Kidney epithelial cell (primary cell): ENCODE data around the gene PRKCA. TPM values are rescaled to one million over a fixed set of nuclear protein-coding genes. Genes with fewer than 3 reads are reported as not detected.

Experiments
- DNase-seq: peaks from one replicate; pipeline ENCODE4 v3.0.0-alpha.2; 2010; ENCODE audit warnings: low read depth
- H3K27me3 ChIP-seq: 2 replicates; pipeline ENCODE4 v1.6.0; 2011; ENCODE audit warnings: low read length; ENCODE audit not compliant: control insufficient read depth, insufficient read depth
- H3K36me3 ChIP-seq: 2 replicates; pipeline ENCODE4 v1.5.1; 2011; ENCODE audit warnings: low read length; ENCODE audit not compliant: control insufficient read depth, insufficient read depth
- H3K4me3 ChIP-seq: 2 replicates; pipeline ENCODE4 v1.5.1; 2011; ENCODE audit warnings: low read depth, mild to moderate bottlenecking, control low read depth, low read length
- total RNA-seq: library from RNA; depleted of rRNA; stranded (reverse); fragments of >200 nt; gene quantifications from 2 replicates; pipeline ENCODE4 v1.2.3, GENCODE V29; 2015
- TF ChIP-seq, protein P1 (sequence below): IDR thresholded peaks from 2 replicates; pipeline ENCODE4 v1.5.1; 2011; ENCODE audit warnings: mild to moderate bottlenecking, moderate library complexity, low read length, control low read depth, inconsistent platforms; ENCODE audit not compliant: insufficient read depth, poor library complexity, severe bottlenecking

PRKCA gene
- total RNA-seq, 1 donor from 2014 or later: 5.7 TPM

DNA sequence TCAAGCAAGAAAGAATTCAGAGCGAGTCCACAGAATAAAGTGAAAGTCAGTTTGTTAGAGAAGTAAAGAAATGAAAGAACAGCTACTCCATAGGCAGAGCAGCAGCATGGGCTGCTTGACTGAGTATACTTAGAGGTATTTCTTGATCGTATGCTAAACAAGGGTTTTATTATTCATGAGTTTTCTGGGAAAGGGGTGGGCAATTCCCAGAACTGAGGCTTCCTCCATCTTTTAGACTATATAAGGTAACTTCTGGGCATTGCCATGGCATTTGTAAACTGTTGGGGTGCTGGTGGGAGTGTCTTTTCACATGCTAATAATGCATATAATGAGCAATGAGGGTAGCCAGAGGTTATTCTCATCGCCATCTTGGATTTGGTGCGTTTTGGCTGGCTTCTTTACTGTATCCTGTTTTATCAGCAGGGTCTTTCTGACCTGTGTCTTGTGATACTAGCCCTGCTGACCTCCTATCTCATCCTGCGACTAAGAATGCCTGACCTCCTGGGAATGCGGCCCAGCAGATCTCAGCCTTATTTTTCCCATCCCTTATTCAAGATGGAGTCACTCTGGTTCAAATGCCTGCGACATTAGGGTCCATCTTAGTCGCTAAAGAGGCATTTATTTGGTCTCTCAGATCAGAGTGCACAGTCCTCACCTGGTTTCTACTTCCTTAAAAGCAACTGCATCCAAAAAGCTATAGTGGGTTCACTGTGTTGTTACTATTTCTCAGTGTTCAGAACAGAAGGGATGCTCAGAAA is 432.0 kb downstream of the PRKCA start:
- Histone ChIP-seq H3K27me3 (no peaks in the 10 kb centered on the region), H3K36me3 (no peaks in the 10 kb centered on the region), H3K4me3 (no peak overlapping the region)
- DNase-seq: no peak
- TF ChIP-seq, protein P1, sequence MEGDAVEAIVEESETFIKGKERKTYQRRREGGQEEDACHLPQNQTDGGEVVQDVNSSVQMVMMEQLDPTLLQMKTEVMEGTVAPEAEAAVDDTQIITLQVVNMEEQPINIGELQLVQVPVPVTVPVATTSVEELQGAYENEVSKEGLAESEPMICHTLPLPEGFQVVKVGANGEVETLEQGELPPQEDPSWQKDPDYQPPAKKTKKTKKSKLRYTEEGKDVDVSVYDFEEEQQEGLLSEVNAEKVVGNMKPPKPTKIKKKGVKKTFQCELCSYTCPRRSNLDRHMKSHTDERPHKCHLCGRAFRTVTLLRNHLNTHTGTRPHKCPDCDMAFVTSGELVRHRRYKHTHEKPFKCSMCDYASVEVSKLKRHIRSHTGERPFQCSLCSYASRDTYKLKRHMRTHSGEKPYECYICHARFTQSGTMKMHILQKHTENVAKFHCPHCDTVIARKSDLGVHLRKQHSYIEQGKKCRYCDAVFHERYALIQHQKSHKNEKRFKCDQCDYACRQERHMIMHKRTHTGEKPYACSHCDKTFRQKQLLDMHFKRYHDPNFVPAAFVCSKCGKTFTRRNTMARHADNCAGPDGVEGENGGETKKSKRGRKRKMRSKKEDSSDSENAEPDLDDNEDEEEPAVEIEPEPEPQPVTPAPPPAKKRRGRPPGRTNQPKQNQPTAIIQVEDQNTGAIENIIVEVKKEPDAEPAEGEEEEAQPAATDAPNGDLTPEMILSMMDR: no peak

DNA sequence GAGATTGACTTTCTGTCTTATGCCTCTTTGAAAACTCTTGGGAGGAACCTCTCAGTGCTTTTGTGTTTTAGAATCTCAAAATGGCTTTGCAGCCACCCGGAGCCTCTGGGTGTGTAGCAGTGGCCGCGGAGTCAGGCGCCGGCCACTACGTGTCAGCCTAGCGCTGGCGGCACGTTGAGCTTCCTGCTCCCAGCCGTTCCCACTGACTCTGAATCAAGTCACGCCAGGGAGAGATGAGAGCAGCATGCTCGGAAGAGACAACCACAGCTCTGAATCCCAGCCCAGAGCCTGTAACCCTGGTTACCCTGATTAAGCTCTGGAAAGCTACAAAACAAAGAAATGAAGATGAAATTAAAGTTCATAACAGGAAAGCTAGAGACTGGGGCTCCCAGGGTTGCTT is 435.1 kb downstream of the PRKCA start:
- TF ChIP-seq, protein P1: no peak
- Histone ChIP-seq H3K4me3 (no peak overlapping the region), H3K27me3 (no peaks in the 10 kb centered on the region), H3K36me3 (no peaks in the 10 kb centered on the region)
- no peak for DNase-seq

DNA sequence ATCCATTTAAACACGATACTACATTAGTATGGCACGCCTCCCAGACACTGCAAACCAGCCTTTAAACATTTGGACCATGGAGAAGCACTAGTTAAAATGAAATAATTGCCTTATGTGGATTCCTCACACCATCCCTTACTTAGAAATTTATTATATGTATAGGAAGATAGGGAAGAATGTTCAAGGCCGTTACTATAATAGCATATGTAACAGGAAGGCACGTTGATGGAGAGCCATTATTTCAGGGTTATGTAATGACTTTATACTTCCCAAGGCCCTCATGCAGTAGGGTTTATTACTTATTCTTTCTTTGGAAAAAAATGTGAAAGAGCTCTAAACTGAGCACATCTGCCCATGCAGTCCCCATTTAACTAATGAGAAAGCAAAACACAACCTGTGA is 435.9 kb downstream of the PRKCA start:
- Histone ChIP-seq H3K36me3 (no peaks in the 10 kb centered on the region), H3K4me3 (no peak overlapping the region), H3K27me3 (no peaks in the 10 kb centered on the region)
- DNase-seq: no peak
- TF ChIP-seq, protein P1: no peak

DNA sequence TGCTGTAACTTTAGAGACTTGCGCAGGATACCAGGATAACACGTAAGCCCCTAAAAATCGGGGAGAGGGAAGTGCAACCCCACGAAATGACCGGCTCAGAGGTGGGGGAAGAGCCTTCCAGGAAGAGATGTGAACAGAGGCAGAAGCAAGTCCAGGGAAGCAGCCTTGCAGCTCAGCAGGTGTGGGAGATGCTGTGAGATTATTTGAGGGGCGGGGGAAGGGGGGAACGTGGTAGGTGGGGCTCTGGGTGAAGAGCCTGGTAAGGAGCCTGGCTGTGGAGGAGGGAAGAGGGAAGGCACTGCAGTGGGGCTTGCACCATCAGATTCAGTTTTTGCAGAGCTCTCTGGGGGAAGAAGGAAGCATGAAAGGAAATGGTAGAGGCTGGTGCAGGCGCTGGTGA is 437.1 kb downstream of the PRKCA start:
- no peak for DNase-seq
- TF ChIP-seq, protein P1: no peak
- H3K4me3 ChIP-seq: no peak overlapping the region
- no peaks in the 10 kb centered on the region for H3K36me3 ChIP-seq
- no peaks in the 10 kb centered on the region for H3K27me3 ChIP-seq

DNA sequence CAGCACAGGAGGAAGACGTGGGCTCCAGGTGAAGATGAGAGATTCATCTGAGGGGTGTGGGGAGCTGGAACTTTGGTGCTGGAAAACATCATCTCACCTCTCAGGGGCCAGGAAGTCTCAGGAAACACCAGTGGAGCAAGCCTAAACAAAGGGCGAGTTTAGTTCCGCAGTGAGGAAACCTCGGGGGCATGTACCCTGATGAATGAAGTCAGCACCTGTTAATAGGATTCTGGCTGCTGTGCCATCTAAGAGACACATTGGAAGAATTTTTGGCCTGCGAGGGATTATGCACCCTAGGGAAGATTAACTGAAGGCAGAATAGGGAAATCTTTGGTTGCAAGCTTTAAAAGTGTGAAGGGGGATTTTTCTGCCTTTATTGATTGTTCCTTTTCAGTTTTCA is 437.8 kb downstream of the PRKCA start:
- Histone ChIP-seq H3K4me3 (no peak overlapping the region), H3K36me3 (no peaks in the 10 kb centered on the region), H3K27me3 (no peaks in the 10 kb centered on the region)
- no peak for DNase-seq
- TF ChIP-seq, protein P1: no peak

DNA sequence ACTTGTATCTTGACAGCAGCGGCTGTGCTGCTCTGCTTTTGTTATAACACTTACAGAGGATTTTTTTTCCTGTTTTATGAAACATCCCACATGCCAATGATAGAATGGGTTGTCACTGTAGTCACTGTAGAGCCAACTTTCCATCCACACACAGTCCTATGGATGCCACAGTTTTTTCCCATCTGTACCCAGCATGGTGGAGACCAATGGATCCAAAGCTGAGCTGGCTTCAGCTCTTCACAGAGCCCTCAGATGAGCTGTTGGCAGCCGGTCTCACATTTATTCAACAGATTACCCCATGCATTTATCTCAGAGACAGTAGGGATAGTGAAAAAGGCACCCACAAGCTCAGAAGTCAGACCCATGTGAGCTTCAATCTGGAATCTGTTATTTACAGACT is 441.1 kb downstream of the PRKCA start:
- DNase-seq: no peak
- Histone ChIP-seq H3K36me3 (no peaks in the 10 kb centered on the region), H3K27me3 (no peaks in the 10 kb centered on the region), H3K4me3 (no peak overlapping the region)
- TF ChIP-seq, protein P1: no peak
